Measurements from ENCODE around the gene DSCAM. TPM values are rescaled to one million over a fixed set of nuclear protein-coding genes. Genes with fewer than 3 reads are reported as not detected.
"Not testable (repeated sequence)": the region's sequence is repeated elsewhere in the genome, so short reads cannot be mapped to it uniquely, and the experiment has no call there.

DSCAM gene
- total RNA-seq, 1 donor from 2014 or later, result 0.20 TPM

DNA sequence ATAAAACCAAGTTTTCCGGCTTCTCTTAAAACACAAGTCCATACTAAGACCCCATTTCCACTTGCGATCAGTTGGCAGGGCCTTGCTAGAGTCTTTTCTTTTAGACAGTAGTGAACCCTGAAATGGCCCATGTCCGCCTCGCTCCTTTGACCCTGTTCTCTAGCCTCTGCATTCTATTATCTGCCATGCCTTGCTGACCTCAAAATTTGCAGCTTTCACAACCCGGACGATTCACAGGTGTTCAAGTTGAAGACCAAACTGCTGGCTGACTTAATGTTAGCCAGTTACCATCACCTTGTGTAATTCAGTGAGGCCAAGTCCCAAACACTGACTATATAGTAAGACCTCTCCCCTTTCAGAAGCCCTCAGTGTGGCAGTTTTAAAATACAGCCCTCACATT, 805.5 kb downstream of the DSCAM start:
- no peak for DNase-seq

DNA sequence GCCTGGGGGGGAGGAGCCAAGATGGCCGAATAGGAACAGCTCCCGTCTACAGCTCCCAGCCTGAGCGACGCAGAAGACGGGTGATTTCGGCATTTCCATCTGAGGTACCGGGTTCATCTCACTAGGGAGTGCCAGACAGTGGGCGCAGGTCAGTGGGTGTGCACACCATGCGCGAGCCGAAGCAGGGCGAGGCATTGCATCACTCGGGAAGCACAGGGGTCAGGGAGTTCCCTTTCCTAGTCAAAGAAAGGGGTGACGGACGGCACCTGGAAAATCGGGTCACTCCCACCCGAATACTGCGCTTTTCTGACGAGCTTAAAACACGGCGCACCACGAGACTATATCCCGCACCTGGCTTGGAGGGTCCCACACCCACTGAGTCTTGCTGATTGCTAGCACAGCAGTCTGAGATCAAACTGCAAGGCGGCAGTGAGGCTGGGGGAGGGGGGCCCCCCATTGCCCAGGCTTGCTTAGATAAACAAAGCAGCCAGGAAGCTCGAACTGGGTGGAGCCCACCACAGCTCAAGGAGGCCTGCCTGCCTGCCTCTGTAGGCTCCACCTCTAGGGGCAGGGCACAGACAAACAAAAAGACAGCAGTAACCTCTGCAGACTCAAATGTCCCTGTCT, 813.7 kb downstream of the DSCAM start:
- DNase-seq, result not testable (repeated sequence)

DNA sequence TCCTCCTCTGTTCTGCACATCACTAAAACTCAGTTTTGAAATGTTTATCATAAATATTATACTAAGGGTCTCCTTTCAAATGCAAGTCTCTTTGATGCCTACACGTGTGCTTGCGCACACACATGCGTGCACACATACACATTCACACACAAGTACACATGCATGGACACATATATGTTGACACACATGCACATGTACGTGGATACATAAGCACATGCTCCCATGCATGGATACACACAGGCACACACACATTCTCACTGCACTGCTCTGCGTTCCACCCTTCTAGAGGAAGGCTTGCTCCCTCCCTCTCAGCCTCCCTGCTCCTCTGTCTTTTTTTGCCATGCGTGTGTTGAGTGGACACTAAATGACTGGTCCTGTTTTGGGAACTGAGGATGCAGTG, 817.1 kb downstream of the DSCAM start:
- DNase-seq, result no peak

DNA sequence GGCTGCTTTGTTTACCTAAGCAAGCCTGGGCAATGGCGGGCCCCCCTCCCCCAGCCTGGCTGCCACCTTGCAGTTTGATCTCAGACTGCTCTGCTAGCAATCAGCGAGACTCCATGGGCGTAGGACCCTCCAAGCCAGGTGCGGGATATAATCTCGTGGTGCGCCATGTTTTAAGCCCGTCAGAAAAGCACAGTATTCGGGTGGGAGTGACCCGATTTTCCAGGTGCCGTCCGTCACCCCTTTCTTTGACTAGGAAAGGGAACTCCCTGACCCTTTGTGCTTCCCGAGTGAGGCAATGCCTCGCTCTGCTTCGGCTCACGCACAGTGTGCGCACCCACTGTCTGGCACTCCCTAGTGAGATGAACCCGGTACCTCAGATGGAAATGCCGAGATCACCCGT, 818.6 kb downstream of the DSCAM start:
- DNase-seq, result not testable (repeated sequence)

DNA sequence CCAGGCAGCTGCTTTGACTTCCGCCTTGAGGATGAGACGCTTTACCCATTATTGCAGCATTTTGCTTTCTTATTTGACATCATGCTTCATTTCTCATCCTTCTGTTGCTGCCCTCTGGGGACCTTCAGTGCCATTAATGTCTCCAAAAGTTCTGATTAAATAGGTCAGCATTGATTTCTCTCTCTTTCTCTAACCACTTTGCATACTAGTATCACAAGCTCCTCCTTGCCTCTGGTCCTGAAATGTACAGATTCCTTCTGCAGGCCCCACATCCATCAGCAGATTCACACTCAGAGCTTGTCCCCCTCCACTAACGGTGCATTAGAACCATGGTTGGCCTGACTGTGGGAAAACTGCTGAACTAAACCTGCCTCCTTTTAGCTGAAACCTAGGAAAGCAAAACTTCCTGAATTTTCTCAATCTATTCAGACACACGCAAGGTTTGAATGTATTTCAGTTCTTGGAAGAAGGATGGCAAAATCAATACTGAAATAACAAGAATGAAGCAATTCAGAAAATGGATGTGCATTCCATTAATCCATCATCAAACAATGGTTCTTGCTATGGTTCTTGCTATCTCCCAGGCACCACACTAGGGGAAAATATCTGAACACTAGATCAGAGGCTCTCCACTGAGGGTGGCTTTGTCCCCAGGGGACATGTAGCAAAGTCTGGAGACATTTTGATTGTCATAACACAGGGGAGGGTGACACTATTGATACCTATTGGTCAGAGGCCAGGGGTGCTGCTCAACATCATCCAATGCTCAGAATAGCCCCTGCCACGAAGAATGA, 825.2 kb downstream of the DSCAM start:
- no peak for DNase-seq

DNA sequence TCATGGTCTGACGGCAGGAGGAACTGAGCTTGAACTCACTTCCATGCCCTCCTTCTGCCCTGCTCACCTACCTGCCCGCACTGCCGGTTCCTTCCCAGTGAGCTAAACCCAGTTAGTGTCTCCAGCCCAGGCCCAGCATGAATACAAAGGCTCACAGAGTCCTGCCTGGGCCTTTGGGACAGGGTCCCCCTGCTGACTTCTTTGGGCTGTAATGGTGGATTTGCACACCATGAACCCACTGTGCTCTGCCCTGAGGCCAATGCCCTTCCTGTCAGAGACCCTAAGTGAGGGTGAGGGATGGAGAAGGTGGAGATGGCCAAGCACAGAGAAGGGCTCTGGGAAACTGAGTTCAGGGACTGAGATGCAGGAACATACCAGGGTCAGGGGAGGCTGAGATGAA, 826.3 kb downstream of the DSCAM start:
- DNase-seq, result no peak

DNA sequence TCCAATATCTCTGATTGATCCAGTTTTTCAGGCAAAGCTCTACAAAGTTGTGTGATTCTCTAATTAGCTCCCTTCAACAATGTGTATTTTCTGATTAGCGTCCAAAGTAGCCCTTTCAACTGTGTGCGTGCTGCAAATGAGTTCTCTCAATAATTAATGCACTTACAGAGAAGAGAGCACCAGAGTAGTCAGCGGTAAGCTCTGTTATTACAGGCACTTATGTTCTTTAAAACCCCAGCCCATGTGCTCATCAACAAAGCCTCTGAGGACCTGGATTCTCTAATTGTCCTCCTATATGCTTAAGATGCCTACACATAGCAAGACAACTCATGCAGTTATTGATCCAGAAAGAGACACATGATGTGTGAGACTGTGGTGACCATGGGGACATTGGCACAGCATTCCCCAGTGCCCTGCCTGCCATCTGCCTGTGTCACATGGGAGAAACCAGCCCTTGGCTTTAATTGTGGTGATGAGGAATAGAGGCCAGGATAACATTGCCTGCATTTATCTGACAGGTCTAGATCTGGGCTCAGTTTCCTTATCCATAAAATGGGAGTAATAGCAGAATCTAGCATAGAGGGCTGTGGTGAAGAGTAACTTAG, 828.0 kb downstream of the DSCAM start:
- no peak for DNase-seq

DNA sequence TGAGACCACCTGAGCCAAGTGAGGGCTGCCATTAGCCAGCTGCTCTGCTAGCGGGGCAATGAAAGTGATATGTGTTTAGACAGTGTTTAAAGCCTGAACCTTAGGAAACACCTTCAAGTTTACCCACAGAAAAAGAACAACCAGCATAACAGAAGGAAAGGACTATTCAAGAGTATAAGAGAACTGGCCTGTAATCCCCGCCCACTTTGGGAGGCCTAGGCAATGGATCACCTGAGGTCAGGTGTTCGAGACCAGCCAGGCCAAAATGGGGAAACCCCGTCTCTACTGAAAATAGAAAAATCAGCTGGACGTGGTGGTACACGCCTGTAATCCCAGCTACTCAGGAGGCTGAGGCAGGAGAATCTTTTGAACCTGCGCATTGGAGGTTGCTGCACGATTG, 830.3 kb downstream of the DSCAM start:
- DNase-seq, result no peak

DNA sequence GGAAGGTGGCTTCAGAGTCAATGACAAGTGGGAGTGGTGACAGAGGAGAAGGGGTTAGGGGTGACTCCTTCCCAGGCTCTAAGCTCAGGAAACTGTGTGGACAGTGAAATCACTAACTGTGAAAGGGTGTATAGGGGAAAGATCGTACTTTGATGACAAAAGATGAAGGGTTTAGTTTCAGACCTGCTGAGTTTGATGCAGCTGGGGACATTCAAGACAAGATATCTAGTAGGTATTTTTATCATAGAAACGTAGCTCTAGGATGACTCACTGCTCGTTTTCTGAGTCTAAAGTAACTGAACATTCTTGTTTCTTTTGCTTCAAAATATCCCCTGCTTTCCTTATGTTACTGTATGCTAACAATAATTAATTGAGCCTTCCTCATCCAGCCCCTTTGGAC, 830.7 kb downstream of the DSCAM start:
- DNase-seq, result no peak

DNA sequence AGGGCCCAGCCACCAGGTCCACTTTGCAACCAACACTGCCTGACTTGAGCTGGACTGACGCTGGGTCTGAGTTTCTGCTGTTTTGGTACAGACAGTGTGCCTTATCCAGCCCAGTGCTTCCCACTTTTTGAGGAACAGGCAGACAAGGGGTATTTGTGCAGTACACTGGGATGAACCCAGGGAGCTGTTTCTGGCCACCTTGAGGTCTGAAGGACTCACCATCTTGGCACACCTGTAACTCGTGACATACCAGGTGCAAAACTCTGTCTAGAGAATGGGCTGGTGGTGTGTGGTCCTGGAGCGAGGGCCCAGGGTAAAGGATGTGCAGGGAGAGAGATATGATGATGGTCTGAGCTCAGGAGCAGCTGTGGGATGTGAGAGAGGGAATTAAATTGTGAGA, 831.1 kb downstream of the DSCAM start:
- DNase-seq, result no peak

DNA sequence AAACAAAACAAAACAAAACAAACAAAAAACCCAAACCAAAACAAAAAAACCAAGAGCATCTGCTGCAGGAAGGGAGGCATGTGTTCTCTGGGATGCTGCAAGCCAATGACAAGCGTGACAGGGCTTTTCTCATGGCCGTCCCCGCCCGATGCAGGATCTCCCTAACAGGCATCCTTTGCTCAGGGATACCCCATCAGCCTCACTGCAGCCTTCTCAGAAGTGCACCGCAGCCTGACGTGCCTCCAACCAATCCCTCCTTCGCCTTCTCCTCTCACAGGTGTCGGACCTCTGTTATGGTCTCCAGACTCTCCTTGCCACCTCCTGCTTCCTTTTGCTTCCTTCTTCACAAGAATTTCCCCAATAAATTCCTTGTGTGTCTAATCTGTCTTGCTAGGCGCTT, 832.6 kb downstream of the DSCAM start:
- no peak for DNase-seq

DNA sequence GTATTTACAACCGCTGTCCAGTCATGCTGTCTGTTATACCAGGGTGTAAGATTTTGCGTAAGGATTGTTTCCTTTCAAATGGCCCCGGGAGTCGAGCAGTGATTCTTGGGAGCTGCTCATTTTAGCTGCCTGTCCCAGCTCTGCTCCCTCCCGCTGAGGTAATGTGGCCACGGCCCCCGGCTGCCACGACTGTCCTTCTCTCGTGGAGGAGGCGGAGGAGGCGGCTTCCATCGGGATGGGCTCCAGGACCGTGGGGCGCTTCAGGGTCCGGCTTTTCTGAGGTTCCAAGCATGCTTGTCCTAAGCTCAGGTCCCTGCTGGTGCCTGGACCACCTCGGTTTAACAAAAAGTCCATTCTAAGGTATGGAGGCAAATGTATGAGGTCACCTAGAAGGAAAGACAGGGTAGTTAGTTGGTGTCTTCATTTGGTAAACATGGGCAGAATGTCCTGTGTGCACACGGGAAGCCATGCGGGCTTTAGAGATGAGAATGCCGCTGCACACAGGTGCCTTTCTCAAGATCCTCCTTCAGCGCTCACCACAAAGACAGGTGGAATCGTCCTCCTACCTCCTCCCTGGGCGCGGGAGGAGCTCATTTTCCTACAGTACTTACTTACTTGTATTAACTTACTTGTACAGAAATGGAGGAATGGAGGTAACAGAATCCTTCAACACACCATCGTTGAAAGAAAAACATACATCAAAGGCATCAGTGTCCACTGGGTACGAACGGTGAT, 833.8 kb downstream of the DSCAM start:
- no peak for DNase-seq

DNA sequence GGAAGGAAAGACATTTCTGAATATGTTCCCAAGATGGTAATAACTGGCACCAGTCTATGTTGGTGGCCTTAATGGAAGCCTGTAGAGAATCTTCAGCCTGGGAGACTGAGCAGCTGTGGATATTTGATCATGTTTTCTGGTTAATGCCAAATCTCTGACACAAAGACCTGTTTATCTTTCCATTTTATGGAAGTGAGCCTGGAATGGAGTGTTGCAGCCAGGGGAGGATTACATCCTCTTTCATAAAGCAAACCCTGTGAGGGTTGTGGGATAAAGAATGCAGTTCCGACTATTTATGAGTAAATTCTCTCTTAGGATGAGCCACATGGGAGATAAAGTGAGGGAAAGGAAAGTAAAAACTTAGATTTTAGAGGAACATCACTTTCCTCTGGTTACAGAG, 835.6 kb downstream of the DSCAM start:
- no peak for DNase-seq

DNA sequence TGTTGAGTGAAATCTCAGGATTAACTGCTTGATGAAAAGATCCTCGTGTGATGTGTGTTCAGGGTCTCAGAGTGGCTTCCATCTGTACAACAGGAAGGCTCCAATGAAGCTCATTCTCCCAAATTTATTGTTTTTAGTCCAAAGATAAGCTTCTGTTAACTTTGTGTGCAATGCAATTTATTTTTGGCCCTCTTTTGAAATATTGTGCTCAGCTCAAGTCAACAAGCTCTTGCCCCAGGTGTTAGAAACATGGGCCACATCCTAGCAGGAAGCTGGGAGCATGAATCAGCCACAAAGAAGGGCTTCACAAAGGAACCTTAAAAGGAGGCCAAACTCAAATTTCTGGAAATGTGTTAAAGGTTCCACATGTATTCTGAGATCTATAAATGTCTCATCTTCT, 844.0 kb downstream of the DSCAM start:
- DNase-seq, result no peak

DNA sequence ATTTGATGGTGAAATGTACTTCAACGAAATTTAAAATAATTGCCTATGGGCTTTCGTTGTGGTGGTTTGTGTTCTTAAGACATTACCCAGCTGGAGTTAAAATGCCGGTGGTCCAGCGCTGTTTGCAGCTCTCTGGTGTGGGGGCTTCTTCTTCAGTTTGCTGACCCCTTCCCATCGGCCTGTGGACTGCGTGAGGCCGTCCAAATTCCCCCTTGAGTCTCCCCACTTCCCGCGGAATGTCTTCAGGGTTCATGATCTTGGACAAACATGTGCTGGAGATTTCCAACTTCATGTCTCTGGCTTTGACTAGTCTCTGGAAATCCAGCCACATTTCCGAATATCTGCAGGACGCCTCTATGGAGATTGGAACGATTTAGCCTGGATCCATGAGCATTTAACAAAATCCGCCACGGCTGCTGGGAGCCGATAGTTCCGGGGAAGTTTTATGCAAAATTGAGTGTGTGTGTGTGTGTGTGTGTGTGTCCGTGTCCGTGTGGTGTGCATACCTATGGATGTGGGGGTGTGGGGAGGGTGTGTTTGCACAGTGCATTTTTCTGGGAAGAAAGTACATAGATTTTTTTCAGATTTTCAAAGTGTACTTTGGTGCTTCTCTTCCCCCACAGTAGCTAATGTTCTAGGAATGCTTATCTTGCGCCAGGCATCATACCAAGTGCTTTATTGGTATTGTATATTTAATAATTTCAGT, 862.5 kb downstream of the DSCAM start:
- no peak for DNase-seq

DNA sequence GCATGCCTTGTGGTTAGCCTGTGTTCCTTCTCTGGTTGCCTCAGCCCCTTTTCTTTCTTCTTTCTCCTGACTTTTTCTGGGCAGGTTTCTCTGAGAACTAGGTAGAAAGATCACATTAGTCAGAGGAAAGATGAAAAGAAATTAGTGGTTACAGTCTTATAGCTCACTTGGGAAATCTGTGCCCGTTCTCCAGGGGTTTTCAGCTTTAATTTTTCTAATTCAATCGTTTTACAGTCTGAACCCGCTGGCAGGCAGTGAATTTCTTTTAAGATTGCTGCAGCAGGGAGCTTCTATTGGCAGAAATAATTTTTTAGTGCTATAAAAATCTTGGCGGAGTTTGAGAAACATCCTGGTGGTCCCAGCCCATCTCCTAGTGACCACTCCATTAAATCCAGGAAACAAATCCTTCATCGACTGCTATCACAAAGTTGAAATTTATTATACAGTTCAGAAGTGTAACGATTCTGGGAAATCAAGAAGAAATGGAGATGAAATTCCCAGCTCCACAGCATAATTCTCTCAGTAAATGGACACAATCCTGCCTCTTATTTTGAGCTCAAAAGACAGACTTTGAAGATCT, 866.6 kb downstream of the DSCAM start:
- no peak for DNase-seq

DNA sequence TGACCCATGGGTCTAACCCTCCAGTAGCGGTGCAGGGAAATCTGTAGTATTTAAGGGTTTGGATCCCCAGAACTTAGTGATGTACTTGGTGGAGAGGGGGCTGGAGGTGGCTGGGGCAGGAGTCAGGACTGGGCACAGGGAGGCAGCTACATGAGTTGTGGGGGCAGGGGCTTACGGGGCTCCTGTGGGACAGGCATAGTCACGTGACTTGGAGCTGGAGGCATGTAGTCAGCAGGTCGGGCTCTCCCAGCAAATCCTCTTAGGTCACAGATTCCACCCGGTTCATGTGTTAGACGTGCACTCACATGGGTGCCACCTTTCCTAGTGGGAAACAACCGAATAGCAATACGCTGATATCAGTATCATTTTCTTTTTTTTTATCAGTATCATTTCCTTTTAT, 867.6 kb downstream of the DSCAM start:
- no peak for DNase-seq

DNA sequence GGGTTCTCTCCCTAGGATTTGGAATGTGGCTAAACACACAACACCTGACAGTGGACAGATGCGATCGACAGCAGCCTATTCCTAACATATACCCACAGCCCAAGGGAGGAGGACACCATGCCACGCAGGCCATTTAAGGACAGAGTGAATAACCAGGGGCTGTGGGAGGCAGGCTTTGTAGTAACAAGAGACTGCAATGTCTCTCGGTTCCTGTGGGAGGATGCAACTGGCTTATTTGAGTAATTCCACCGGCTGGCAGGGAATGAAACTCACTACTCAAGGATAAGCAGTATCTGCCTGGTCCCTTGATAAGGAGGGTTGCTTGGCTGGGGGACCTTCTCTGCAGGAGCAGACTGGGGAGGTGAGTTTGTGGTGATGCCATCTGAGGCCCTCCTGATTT, 870.2 kb downstream of the DSCAM start:
- DNase-seq, result no peak

DNA sequence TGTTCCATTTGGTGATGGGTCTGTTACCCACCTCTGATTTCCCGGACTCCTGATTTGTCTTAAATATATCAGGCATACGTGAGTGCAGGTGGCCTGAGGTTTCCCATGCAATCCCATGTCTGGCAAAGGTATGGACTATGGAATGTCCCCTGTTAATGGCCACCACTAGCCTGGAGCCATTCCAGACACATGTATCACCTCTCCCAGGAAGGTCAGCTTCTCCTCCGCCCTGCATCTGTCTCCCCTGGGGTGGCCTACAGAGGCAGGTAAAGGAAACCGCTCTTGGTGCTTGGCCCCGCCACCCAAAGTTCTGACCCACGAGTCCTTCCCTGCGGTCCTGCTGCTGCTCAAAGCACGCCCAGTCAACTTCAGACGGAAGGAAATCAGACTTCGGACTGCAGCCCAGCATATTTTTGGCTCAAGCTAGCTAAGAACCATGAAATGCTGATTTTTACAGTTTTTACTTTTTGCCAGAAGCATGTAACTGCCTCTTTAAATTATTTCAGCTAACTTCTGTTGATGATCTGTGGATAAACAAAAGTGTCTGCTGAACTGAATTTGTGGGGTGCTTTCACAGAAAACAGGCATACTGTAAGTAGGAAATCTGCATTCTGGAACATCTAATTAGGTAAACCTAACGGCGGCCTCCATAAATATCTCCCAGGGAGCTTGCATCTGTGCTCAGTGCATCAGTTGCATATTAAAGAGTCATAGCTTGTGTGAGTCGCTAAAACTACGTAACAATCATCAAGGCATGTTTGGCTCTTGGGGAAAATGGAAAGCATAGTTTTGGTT, 873.8 kb downstream of the DSCAM start:
- DNase-seq, result no peak

DNA sequence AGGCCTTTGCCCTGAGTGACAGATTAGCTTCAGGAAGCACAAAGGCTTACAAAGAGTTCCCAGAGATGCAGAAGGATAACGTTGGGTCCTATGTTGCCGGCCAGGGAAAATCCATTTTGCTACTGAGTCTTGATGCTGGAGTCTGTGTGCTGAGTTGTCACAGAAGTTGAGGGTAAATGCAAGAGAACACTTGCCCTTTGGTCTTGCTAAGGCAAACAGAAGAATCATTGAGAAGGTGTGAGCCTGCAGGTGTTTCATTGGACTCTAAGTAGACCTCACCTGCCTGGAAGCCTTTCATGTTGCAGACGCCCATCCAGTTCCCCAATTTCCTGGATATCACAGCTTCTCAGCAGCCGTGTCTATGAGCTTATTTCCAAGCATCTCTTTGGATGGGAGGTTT, 874.5 kb downstream of the DSCAM start:
- DNase-seq, result no peak

DNA sequence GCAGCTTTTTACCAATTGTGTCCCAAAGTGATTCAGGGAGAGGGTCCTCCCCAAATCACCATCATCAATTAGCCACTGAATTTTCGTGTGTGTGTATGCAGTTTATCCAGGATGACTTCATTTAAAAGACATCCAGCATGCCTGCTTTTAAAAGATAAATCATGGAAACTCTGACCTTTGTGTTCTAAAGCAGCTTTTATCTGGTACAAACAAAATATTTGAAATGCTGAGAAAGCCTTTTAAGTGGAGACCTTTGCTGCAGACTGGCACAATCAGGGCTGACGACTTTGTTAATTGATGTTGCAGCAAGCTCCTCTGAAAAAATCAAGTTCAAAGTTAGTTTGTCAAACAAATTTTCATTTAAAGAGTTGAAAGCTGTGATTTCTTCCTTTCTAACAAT, 875.0 kb downstream of the DSCAM start:
- no peak for DNase-seq
